HG03280 (cell line): Measurements from ENCODE around the gene TMEM30A.

ENCODE experiments used
- ATAC-seq: cut with Tn5 transposase; IDR thresholded peaks from one replicate; pipeline ENCODE4 v1.9.1; 2021; ENCODE audit warnings: mild to moderate bottlenecking, moderate library complexity; ENCODE audit not compliant: unreplicated experiment

The TMEM30A gene

GRCh38 chr6:75284632-75285282 is at the start of gene TMEM30A:
TSS of gene TMEM30A (minus strand) at chr6:75284792. CDS start at chr6:75284638, 154 bp downstream.
- ATAC-seq, result peak; percentile 88

GRCh38 chr6:75333676-75334200 is 49.1 kb upstream of the TMEM30A start:
- no peak for ATAC-seq

- ATAC-seq, result no peak
Observed at GRCh38 chr6:75331151-75331550, 46.6 kb upstream of the TMEM30A start.

- ATAC-seq, result no peak
Observed at GRCh38 chr6:75329703-75330102, 45.1 kb upstream of the TMEM30A start.

- ATAC-seq, result no peak
Observed at GRCh38 chr6:75327807-75328206, 43.2 kb upstream of the TMEM30A start.

- no peak for ATAC-seq
Observed at GRCh38 chr6:75326557-75327258, 42.1 kb upstream of the TMEM30A start.

- no peak for ATAC-seq
Observed at GRCh38 chr6:75318900-75319299, 34.3 kb upstream of the TMEM30A start.

GRCh38 chr6:75317503-75318206 is 33.1 kb upstream of the TMEM30A start:
- ATAC-seq, result no peak

GRCh38 chr6:75315978-75316377 is 31.4 kb upstream of the TMEM30A start:
- no peak for ATAC-seq

GRCh38 chr6:75308250-75308988 is 23.8 kb upstream of the TMEM30A start:
- ATAC-seq, result no peak

- no peak for ATAC-seq
Observed at GRCh38 chr6:75307364-75308004, 22.9 kb upstream of the TMEM30A start.

- no peak for ATAC-seq
Observed at GRCh38 chr6:75306064-75306463, 21.5 kb upstream of the TMEM30A start.

- no peak for ATAC-seq
Observed at GRCh38 chr6:75305573-75305972, 21.0 kb upstream of the TMEM30A start.

GRCh38 chr6:75302280-75302679 is 17.7 kb upstream of the TMEM30A start:
- no peak for ATAC-seq

GRCh38 chr6:75301537-75301936 is 16.9 kb upstream of the TMEM30A start:
- ATAC-seq, result no peak

- no peak for ATAC-seq
Observed at GRCh38 chr6:75301088-75301487, 16.5 kb upstream of the TMEM30A start.

- no peak for ATAC-seq
Observed at GRCh38 chr6:75300531-75300855, 15.9 kb upstream of the TMEM30A start.

GRCh38 chr6:75299801-75300530 is 15.4 kb upstream of the TMEM30A start:
- ATAC-seq, result no peak

GRCh38 chr6:75296811-75297779 is 12.5 kb upstream of the TMEM30A start:
- ATAC-seq, result peak; percentile 75
